ENCODE measurements around the gene EPGN.
A peak's percentile ranks its signal among the peaks of the same experiment; 100 is the strongest.

EPGN gene

GRCh38 chr4:74308215-74308614 lies at the start of gene EPGN:
Gene EPGN (plus strand): TSS chr4:74308470. CDS start chr4:74308534, 64 bp downstream.
- no peak for FAIRE-seq
- DNase-seq (ENCODE audit: insufficient read length, low spot score) = no peak

GRCh38 chr4:74258963-74259362 lies 49.3 kb upstream of the EPGN start:
- FAIRE-seq = no peak
- DNase-seq (ENCODE audit: insufficient read length, low spot score) = no peak

- FAIRE-seq = no peak
- DNase-seq (ENCODE audit: insufficient read length, low spot score) = no peak
These were observed 48.2 kb upstream of the EPGN start for GRCh38 chr4:74260036-74260435.

DNA sequence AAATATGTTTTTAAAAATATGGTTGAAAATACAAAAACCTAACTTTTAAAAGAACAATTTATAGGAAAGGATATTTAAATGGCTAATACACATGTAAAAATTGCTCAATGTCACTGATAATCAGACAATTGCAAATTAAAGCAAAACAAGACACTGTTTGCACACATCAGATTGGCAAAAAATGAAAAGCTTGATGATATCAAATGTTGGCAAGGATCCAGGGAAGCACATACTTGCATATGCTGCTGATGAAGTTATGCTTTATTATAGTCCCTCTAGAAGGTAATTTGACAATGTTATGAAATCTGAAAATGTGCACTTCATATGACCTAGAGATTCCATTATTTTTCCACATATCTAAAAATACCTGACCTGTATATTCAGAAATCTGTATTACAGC lies 45.7 kb upstream of the EPGN start:
- FAIRE-seq = no peak
- no peak for DNase-seq (ENCODE audit: insufficient read length, low spot score)

DNA sequence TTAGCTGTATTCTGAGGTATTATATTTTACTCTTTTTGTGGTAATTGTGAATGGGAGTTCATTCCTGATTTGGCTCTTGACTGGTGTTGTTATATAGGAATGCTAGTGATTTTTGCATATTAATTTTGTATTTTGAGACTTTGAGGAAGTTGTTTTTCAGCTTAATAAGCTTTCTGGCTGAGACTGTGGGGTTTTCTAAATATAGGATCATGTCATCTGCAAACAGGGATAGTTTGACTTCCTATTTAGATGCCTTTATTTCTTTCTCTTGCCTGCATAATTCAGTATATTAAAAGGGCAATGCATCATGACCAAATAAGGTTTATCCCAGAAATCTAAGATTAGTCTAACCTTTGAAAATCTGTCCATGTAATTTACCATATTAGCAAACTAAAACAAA lies 44.7 kb upstream of the EPGN start:
- no peak for FAIRE-seq
- no peak for DNase-seq (ENCODE audit: insufficient read length, low spot score)

DNA sequence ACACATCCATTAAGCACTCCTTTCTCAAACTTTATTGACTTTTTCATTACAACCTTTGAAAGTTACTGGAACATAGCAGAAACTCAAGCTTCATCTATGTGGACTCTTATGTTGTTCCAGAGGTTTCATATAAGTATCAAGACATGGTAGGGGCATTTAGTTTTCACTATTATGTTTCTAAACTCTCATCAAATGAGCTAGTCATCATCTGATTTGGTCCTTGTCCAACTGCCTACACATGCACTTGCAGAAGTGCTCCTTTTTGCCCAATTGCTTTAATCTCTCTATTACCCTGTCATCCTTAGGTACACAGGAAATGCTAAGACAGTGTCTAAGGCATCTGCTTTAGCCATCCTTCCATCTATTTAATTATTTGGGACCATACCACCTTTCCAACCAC lies 42.2 kb upstream of the EPGN start:
- DNase-seq (ENCODE audit: insufficient read length, low spot score) (no peak), FAIRE-seq (no peak)

DNA sequence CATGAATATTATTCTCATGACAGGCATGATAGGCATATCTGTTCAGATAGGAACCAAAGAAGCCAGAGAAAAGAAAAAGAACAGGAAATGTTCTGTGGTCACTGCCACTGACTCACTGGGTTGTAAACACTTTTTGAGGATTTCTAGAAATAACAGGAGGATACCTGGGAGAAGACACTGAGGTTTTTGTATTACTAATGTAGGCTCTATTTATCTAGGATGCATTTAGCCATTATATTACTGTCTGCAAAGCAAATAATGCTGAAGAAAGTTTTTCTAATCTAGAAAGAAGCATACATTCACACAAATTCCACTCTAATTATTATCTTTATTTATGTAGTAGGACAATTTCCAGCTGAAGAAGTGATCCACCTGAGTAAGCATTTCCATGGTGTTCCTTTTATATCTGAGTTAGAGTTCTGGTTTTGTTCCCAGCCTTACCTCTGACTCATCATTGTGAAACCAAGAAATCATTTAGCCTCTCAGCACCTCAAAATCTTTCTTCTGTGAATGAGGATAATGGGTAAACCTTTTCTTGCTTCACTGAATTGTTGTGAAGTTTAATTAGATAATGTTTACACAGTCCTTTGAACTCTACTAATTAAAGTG lies 40.2 kb upstream of the EPGN start:
- FAIRE-seq = no peak
- DNase-seq (ENCODE audit: insufficient read length, low spot score) = peak; percentile 2

- DNase-seq (ENCODE audit: insufficient read length, low spot score) (no peak), FAIRE-seq (no peak)
These were observed 39.6 kb upstream of the EPGN start for GRCh38 chr4:74268643-74269042.

DNA sequence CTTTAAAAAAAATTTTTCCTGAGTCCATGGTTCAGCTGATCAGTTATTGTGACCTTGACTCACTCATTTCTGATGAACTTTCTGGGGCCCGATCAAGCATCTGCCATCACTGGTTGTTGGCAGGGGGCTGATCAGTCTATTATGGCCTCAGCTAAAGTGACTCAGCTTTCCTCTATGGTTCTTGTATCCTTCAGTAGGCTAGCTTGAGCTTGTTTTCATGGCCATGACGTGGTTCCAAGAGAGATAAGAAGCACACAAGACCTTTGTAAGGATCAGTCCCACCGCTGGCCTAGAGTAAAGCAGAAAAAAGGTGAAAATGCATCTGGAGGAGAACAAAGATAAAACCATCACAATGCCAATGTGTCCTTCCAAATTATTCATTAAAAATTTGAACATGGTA lies 29.8 kb upstream of the EPGN start:
- FAIRE-seq (no peak), DNase-seq (ENCODE audit: insufficient read length, low spot score) (no peak)

- no peak for FAIRE-seq
- DNase-seq (ENCODE audit: insufficient read length, low spot score) = no peak
These were observed 28.6 kb upstream of the EPGN start for GRCh38 chr4:74279716-74280115.

DNA sequence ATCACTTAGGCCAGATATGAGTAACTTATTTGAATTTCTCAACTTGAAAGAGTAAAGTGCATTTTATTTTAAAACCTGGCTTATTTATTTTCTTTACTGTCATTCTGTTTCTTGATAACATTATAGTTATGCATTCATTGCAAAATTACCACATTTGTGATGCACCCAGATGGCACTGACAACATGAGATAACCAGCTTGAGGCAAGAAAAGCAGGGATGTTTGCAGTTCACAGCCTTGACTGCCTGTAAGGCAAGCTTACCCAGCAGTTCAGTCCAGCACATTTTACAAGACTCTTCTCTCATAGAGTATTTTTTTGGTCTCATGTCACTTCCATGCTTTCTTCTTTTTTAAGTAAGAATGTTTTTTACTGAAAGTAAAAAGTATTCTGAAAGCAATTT lies 25.3 kb upstream of the EPGN start:
- no peak for FAIRE-seq
- no peak for DNase-seq (ENCODE audit: insufficient read length, low spot score)

GRCh38 chr4:74283614-74284013 lies 24.7 kb upstream of the EPGN start:
- DNase-seq (ENCODE audit: insufficient read length, low spot score) (no peak), FAIRE-seq (no peak)

- FAIRE-seq = no peak
- DNase-seq (ENCODE audit: insufficient read length, low spot score) = no peak
These were observed 24.2 kb upstream of the EPGN start for GRCh38 chr4:74284053-74284452.

- FAIRE-seq (no peak), DNase-seq (ENCODE audit: insufficient read length, low spot score) (no peak)
These were observed 21.1 kb upstream of the EPGN start for GRCh38 chr4:74287164-74287563.

DNA sequence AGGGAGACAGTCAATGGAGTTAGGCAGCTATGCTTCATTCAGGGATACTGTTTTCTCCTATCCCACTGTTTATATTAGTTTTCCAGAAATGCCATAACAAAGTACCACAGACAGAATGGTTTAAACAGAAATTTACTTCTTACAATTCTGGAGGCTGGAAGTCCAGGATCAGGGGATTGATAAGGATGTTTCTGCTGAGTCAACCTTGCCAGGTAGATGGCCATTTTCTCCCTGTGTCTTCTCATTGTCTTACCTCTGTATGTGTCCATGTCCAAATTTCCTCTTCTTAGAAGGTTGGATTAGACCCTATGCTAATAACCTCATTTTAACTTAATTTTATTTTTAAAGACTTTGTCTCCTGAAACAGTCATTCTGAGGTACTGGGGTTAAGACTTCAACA lies 20.5 kb upstream of the EPGN start:
- FAIRE-seq (no peak), DNase-seq (ENCODE audit: insufficient read length, low spot score) (no peak)

DNA sequence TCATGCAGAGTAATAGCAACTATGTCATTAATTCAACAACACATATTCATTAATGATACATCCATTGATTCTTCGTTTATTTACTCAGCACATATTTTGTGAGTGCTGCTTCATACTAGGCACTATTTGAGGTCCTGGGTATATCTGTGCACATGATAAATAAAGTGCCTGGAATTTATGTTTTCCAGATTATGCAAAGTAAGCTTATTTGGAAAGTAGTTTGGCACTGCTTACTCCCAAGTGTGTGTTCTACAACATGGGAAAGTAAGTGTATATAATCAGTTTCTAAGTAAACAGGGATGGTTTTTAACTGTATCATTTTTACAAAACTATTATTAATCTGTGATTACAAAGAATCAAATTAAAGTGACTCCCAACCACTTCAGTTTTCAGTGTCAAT lies 16.8 kb upstream of the EPGN start:
- FAIRE-seq (no peak), DNase-seq (ENCODE audit: insufficient read length, low spot score) (no peak)

GRCh38 chr4:74292111-74292870 lies 16.0 kb upstream of the EPGN start:
- FAIRE-seq = no peak
- no peak for DNase-seq (ENCODE audit: insufficient read length, low spot score)

- FAIRE-seq = no peak
These were observed 14.7 kb upstream of the EPGN start for GRCh38 chr4:74293558-74293957.

GRCh38 chr4:74294681-74295080 lies 13.6 kb upstream of the EPGN start:
- DNase-seq (ENCODE audit: insufficient read length, low spot score) = no peak
- FAIRE-seq = no peak

More at GRCh38 chr4:74293558-74293957, 14.7 kb upstream of the EPGN start:
- no peak for DNase-seq (ENCODE audit: insufficient read length, low spot score)

GRCh38 chr4:74297539-74297938 lies 10.7 kb upstream of the EPGN start:
- FAIRE-seq = no peak
- no peak for DNase-seq (ENCODE audit: insufficient read length, low spot score)

GRCh38 chr4:74304095-74304625 lies 4.1 kb upstream of the EPGN start:
- DNase-seq (ENCODE audit: insufficient read length, low spot score) (no peak), FAIRE-seq (no peak)

- FAIRE-seq = no peak
- no peak for DNase-seq (ENCODE audit: insufficient read length, low spot score)
These were observed 3.3 kb upstream of the EPGN start for GRCh38 chr4:74305000-74305399.

Measured in HTR-8/SVneo (cell line).